Astrocyte (in vitro differentiated cells and primary cell): Measurements from ENCODE around the gene NOLC1.

Source experiments
- CTCF ChIP-seq: IDR thresholded peaks from 2 replicates; pipeline ENCODE4 v1.5.1; 2011; ENCODE audit warnings: low read depth, mild to moderate bottlenecking, inconsistent platforms, low read length, moderate library complexity; ENCODE audit not compliant: insufficient read depth
- EZH2 ChIP-seq: IDR thresholded peaks from 2 replicates; pipeline ENCODE4 v1.6.1; 2012; ENCODE audit warnings: mild to moderate bottlenecking, low read length, inconsistent platforms; ENCODE audit not compliant: insufficient read depth

DNA sequence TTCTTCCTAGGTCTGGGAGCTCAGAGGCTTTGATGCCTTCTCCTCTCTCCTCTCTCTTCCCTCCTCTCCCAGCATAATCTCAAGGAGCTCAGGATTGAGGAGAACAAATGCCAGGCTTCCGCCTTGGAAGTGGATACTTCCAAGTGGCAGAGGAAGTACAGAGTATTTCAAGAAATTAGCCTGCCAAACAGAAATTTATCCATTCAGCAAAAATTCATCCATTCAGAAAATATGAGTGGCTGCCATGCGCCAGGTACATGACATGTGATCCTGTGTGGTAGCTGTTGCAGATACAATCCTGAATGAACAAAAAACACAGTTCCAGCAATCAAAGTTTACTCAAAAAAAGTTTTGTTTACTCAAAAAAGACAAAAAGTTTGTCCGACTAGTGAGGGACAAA is 18.4 kb downstream of the NOLC1 start:
- no peak for TF ChIP-seq CTCF
- TF ChIP-seq EZH2: no peak
